ENCODE results near the gene FOLR1. TPM values are rescaled to one million over a fixed set of nuclear protein-coding genes. Genes with fewer than 3 reads are reported as not detected.

Gene FOLR1
- total and polyA plus RNA-seq, 9 of the 15 experiments (the other 6 are each of a cell fraction or from before 2014, with no cell fraction given), result 0.22 to 2.3 (median 1.0) TPM

DNA sequence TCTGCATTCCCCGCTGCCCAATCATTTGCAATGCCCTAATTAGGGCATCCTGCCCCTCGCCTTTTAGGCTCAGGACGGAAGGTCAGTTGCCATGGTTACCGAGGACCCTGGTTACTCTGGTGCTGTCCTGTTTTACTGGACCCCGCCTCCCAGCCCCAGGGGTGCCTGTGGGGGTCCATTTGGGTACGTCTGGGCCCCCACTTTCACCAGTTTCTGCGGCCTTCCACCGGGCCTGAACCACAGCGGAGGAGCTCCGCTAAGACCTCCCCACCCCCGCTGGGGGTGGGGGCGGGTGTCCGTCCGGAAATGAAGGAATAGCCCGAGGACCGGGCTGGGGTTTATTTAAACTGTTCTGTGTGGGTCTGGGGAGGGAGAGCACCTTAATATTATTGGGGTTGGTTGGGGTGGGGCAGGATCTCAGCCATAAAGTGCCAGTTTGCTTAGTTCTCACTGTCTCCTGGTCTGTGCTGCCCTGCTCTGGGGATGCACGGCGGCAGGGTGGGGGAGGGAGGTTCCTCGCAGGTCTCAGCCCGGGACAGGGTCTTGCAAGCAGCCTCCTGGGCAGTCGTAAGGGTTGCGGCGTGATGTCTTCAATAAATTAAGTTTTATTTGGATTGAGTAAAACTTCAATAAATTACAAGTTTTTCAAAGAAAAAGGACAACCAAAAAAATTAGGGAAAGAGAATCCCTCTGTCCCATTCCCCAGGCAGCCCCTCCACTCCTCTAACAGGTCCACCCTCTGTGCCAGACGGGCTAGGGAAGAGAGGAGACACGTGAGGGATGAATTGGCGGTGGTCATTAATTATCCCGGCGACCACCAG, 46.8 kb downstream of the FOLR1 start:
- Histone ChIP-seq H3K36me3 (ENCODE audit: control insufficient read depth, insufficient read depth, low read length) (peaks cover 50% of the 10 kb centered on the region), H3K9me3 (replicated peaks; ENCODE audit: control insufficient read depth, insufficient read depth, low read depth, low read length) (no peaks in the 10 kb centered on the region), H3K4me2 (ENCODE audit: insufficient read depth, low read length) (no peak overlapping the region), H3K27me3 (ENCODE audit: control insufficient read depth in 2 of 2, insufficient read depth in 2 of 2, low read length in 2 of 2) (no peaks in the 10 kb centered on the region), H2AFZ (ENCODE audit: low read depth, low read length) (no peak overlapping the region), H3K4me3 (no peak overlapping the region), H3K27ac (ENCODE audit: extremely low read depth, low read depth, low read length) (no peak overlapping the region), H3K9me1 (ENCODE audit: control insufficient read depth, insufficient read depth, low read length) (no peaks in the 10 kb centered on the region), H4K20me1 (replicated peaks; ENCODE audit: control insufficient read depth, insufficient read depth, low read length) (no peaks in the 10 kb centered on the region), H3K9ac (ENCODE audit: insufficient read depth in 1 of 2, low read depth in 2 of 2, low read length in 2 of 2) (no peak overlapping the region), H3K4me1 (replicated peaks in 1 of 2; ENCODE audit: control insufficient read depth in 2 of 2, insufficient read depth in 2 of 2, low read length in 2 of 2) (peaks cover 0 to 28% of the 10 kb centered on the region in 2 experiments; a peak in 2 of 5 replicates), H3K79me2 (ENCODE audit: control insufficient read depth, insufficient read depth, low read length) (no peaks in the 10 kb centered on the region)
- intact Hi-C loops (cut with micrococcal nuclease) (loop anchor here (5.0 kb wide), 2 partner anchors 56 to 194 kb away; partner anchors contain the start of gene CLPB), in situ Hi-C loops (cut with MboI) (no loop called here)
- ATAC-seq (0 out of 3 replicates have a peak, but pooled peaks have one; percentile 4), DNase-seq (ENCODE audit: extremely low read depth in 1 of 4, low spot score in 3 of 4) (no peak), FAIRE-seq (no peak)
- 85% methylated on average over 23 of the region's 28 CpGs for WGBS (ENCODE audit: insufficient coverage, low coverage, missing lambda C conversion rate)
- ChIA-PET CTCF (ENCODE audit: low intra/inter-chr PET ratio) (interaction anchor here (1.1 to 1.4 kb wide), 2 partner anchors 213 to 214 kb away, joined by 3 read pairs; no protein-coding TSS in a partner anchor), POLR2A (interaction anchor here (0.6 to 1.3 kb wide), 10 partner anchors 8 to 195 kb away, joined by 3 to 9 read pairs (median 4); no protein-coding TSS in a partner anchor)
- BruUV-seq (replicated peaks), result TSS peak; percentile 55
- TF ChIP-seq EHMT2 (IDR thresholded peaks at IDR 0.05), result no peak
- peak; percentile 6; the same call in 1 of the 2 replicates for TF ChIP-seq RBFOX2 (IDR thresholded peaks at IDR 0.05; ENCODE audit: low read depth, low read length)
- TF ChIP-seq SLC30A9 (CRISPR knock-in tag; IDR thresholded peaks at IDR 0.05), result no peak
- peak in 1 of 2 experiments; percentile 70; a peak in 2 of 4 replicates for TF ChIP-seq CSDE1 (IDR thresholded peaks at IDR 0.05)
- TF ChIP-seq EGR1 (conservative IDR thresholded peaks at IDR 0.05), result peak; percentile 24; the same call in 1 of the 2 replicates
- peak in 1 of 2 experiments; percentile 73; a peak in 1 of 4 replicates for TF ChIP-seq SRF (CRISPR knock-in tag; IDR thresholded peaks at IDR 0.05)
- TF ChIP-seq E2F4 (CRISPR knock-in tag; IDR thresholded peaks at IDR 0.05; ENCODE audit: low read depth), result 0 out of 2 replicates have a peak, but pooled peaks have one; percentile 26
- TF ChIP-seq RUNX1 (IDR thresholded peaks at IDR 0.05; ENCODE audit: low read depth), result no peak
- peak; percentile 41 for TF ChIP-seq POLR2G (IDR thresholded peaks at IDR 0.05; ENCODE audit: low read depth, low read length)
- peak; percentile 96 for TF ChIP-seq RFX1 (IDR thresholded peaks at IDR 0.05)
- 0 out of 2 replicates have a peak, but pooled peaks have one; percentile 39 for TF ChIP-seq LCOR (CRISPR knock-in tag; IDR thresholded peaks at IDR 0.05)
- TF ChIP-seq, protein P1, sequence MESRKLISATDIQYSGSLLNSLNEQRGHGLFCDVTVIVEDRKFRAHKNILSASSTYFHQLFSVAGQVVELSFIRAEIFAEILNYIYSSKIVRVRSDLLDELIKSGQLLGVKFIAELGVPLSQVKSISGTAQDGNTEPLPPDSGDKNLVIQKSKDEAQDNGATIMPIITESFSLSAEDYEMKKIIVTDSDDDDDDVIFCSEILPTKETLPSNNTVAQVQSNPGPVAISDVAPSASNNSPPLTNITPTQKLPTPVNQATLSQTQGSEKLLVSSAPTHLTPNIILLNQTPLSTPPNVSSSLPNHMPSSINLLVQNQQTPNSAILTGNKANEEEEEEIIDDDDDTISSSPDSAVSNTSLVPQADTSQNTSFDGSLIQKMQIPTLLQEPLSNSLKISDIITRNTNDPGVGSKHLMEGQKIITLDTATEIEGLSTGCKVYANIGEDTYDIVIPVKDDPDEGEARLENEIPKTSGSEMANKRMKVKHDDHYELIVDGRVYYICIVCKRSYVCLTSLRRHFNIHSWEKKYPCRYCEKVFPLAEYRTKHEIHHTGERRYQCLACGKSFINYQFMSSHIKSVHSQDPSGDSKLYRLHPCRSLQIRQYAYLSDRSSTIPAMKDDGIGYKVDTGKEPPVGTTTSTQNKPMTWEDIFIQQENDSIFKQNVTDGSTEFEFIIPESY (CRISPR knock-in tag; IDR thresholded peaks at IDR 0.05), result peak; percentile 87

Data from K562 (cell line).